SK-N-SH (cell line): ENCODE measurements around the gene AUP1. TPM values are rescaled to one million over a fixed set of nuclear protein-coding genes. Genes with fewer than 3 reads are reported as not detected.
A peak's percentile ranks its signal among the peaks of the same experiment; 100 is the strongest.

ENCODE experiments used
- CTCF ChIA-PET: fragments of 300-600, 350-600 bp; formaldehyde crosslinking; extraction: SDS; loops from one replicate; lab custom pipeline; 2021; lab: Yijun Ruan, JAX
- POLR2A ChIA-PET: fragments of 350-600 bp; sonication (Branson Sonifier 250); formaldehyde crosslinking; extraction: SDS; loops from one replicate; lab custom pipeline; 2020; ENCODE audit warnings: antibody characterized with exemption, inconsistent platforms; lab: Yijun Ruan, JAX
- DNase-seq: peaks from one replicate; pipeline ENCODE4 v3.0.0; 2012
- H2AFZ ChIP-seq: fragments of 200-600 bp; sonication (generic); 2 replicates; pipeline ENCODE4 v1.8.1; 2016; ENCODE audit warnings: antibody characterized with exemption, mild to moderate bottlenecking, low read depth
- H3F3A ChIP-seq: fragments of 200-600 bp; sonication (generic); replicated peaks from 2 replicates; pipeline ENCODE3; 2016; ENCODE audit warnings: antibody characterized with exemption, mild to moderate bottlenecking; ENCODE audit not compliant: insufficient read depth
- H3K27ac ChIP-seq, 2 experiments: fragments of 200-500 bp in 1 of 2; fragments of 200-600 bp in 1 of 2; sonication (Bioruptor generic) in 1 of 2; sonication (generic), shearing (Covaris generic) in 1 of 2; 2 replicates each; pipeline versions ENCODE4 v1.5.1 to v1.6.1; 2014 to 2016; ENCODE audit warnings: low read depth in 2 of 2, inconsistent platforms in 1 of 2, low read length in 1 of 2, mild to moderate bottlenecking in 1 of 2, mixed read lengths in 1 of 2
- H3K27me3 ChIP-seq: fragments of 200-600 bp; sonication (generic), shearing (Covaris generic); 2 replicates; pipeline ENCODE4 v1.6.1; 2016; ENCODE audit warnings: mixed run types; ENCODE audit not compliant: insufficient read depth
- H3K36me3 ChIP-seq, 2 experiments: fragments of 200-500 bp in 1 of 2; fragments of 200-600 bp in 1 of 2; sonication (Bioruptor generic) in 1 of 2; sonication (generic) in 1 of 2; replicated peaks in 1 of 2; 2 replicates each; pipeline versions ENCODE3 to v1.5.1; 2014 to 2016; ENCODE audit warnings: low read length in 1 of 2, mild to moderate bottlenecking in 1 of 2; ENCODE audit not compliant: insufficient read depth in 2 of 2, control insufficient read depth in 1 of 2
- H3K4me1 ChIP-seq, 2 experiments: fragments of 200-500 bp in 1 of 2; fragments of 200-600 bp in 1 of 2; sonication (Bioruptor generic) in 1 of 2; sonication (generic), shearing (Covaris generic) in 1 of 2; 2 replicates each; pipeline versions ENCODE4 v1.5.1 to v1.6.1; 2014 to 2016; ENCODE audit warnings: low read depth in 1 of 2, low read length in 1 of 2, mixed run types in 1 of 2; ENCODE audit not compliant: insufficient read depth in 2 of 2, control insufficient read depth in 1 of 2
- H3K4me2 ChIP-seq: fragments of 200-600 bp; sonication (generic), shearing (Covaris generic); 2 replicates; pipeline ENCODE4 v1.6.1; 2017; ENCODE audit warnings: mixed run types
- H3K4me3 ChIP-seq, 2 experiments: fragments of 200-500 bp in 1 of 2; fragments of 200-600 bp in 1 of 2; sonication (Bioruptor generic) in 1 of 2; sonication (generic), shearing (Covaris generic) in 1 of 2; 2 replicates each; pipeline versions ENCODE4 v1.5.1 to v1.8.1; 2014 to 2016; ENCODE audit warnings: low read depth in 2 of 2, inconsistent platforms in 1 of 2, low read length in 1 of 2, mild to moderate bottlenecking in 1 of 2, mixed read lengths in 1 of 2, moderate library complexity in 1 of 2
- H3K79me2 ChIP-seq: fragments of 200-600 bp; sonication (generic); 2 replicates; pipeline ENCODE4 v1.8.1; 2017; ENCODE audit warnings: mild to moderate bottlenecking; ENCODE audit not compliant: insufficient read depth
- H3K9ac ChIP-seq: fragments of 200-600 bp; sonication (generic); 2 replicates; pipeline ENCODE4 v1.6.1; 2017; ENCODE audit warnings: mixed run types
- H3K9me2 ChIP-seq: fragments of 200-600 bp; sonication (generic); 2 replicates; pipeline ENCODE4 v1.6.1; 2017; ENCODE audit warnings: mixed run types
- H3K9me3 ChIP-seq: fragments of 200-600 bp; sonication (generic); 2 replicates; pipeline ENCODE4 v1.6.1; 2017; ENCODE audit warnings: mixed run types, mild to moderate bottlenecking, moderate library complexity
- H4K20me1 ChIP-seq: fragments of 200-600 bp; sonication (generic); 2 replicates; pipeline ENCODE4 v1.6.1; 2017; ENCODE audit warnings: mild to moderate bottlenecking, mixed run types; ENCODE audit not compliant: insufficient read depth
- ELF1 ChIP-seq: IDR thresholded peaks from 2 replicates; pipeline ENCODE4 v1.4.0; 2012
- POLR2AphosphoS5 ChIP-seq: IDR thresholded peaks from 2 replicates; pipeline ENCODE4 v1.6.1; 2012; ENCODE audit warnings: low read depth, low read length
- TCF12 ChIP-seq: IDR thresholded peaks from 2 replicates; pipeline ENCODE4 v1.4.0; 2012
- USF1 ChIP-seq: IDR thresholded peaks from 2 replicates; pipeline ENCODE4 v1.4.0; 2012; ENCODE audit warnings: low read depth, borderline replicate concordance
- WGBS: methylation state at CpG from one replicate; pipeline ENCODE4 v1.1.6; 2017; ENCODE audit warnings: low lambda C conversion rate; 5-methylcytosine and 5-hydroxymethylcytosine counted together
- polyA plus RNA-seq, 3 experiments: library from polyadenylated mRNA; depleted of rRNA; stranded (reverse); fragments of >200 nt; gene quantifications; 2 replicates each; pipeline ENCODE4 v1.2.3, GENCODE V29; 2012
- TF ChIP-seq, protein P1 (sequence below): IDR thresholded peaks from 2 replicates; pipeline ENCODE4 v1.6.1; 2012; ENCODE audit warnings: mild to moderate bottlenecking, low read depth, low read length, moderate library complexity

Gene AUP1
- polyA plus RNA-seq, 1 of the 3 experiments (the other 2 are of a cell fraction): 118 TPM

- H3K9me2 ChIP-seq: no peaks in the 10 kb centered on the region
- DNase-seq: no peak
- H3K27me3 ChIP-seq: no peaks in the 10 kb centered on the region
- H3F3A ChIP-seq: peaks cover 8% of the 10 kb centered on the region
- no peak overlapping the region for H3K9ac ChIP-seq
- peaks cover 17% of the 10 kb centered on the region; the same call in 1 of the 2 replicates for H3K79me2 ChIP-seq
- H3K27ac ChIP-seq: no peak overlapping the region; a peak in 1 of 4 replicates
- no peaks in the 10 kb centered on the region for H3K9me3 ChIP-seq
- ChIA-PET CTCF (interaction anchor here (1.0 to 3.1 kb wide), 4 partner anchors 19 to 678 kb away, joined by 3 to 21 read pairs (median 12); partner anchors contain the start of genes CCDC142 and TTC31), POLR2A (interaction anchor here (1.4 to 3.1 kb wide), 3 partner anchors 8 to 11 kb away, joined by 3 to 9 read pairs (median 7); no protein-coding TSS in a partner anchor)
- no peaks in the 10 kb centered on the region for H4K20me1 ChIP-seq
- H3K36me3 ChIP-seq: peaks cover 15 to 20% of the 10 kb centered on the region in 2 experiments
- TF ChIP-seq USF1 (no peak), TCF12 (no peak)
- no peak overlapping the region for H2AFZ ChIP-seq
- no peak overlapping the region for H3K4me3 ChIP-seq
- peaks cover 12 to 37% of the 10 kb centered on the region in 2 experiments; a peak in 2 of 4 replicates for H3K4me1 ChIP-seq
- no peak overlapping the region for H3K4me2 ChIP-seq
- 93% methylated on average over 32 of the region's 32 CpGs for WGBS
These were observed 27.3 kb downstream of the AUP1 start for GRCh38 chr2:74502147-74502719.

GRCh38 chr2:74501335-74502071 lies 28.0 kb downstream of the AUP1 start:
- peaks cover 15 to 18% of the 10 kb centered on the region in 2 experiments for H3K36me3 ChIP-seq
- H3K79me2 ChIP-seq: peaks cover 10% of the 10 kb centered on the region; the same call in 1 of the 2 replicates
- peaks cover 12 to 33% of the 10 kb centered on the region in 2 experiments; a peak in 2 of 4 replicates for H3K4me1 ChIP-seq
- H3K27ac ChIP-seq: peak overlapping the region in 1 of 2 experiments; percentile 76; a peak in 2 of 4 replicates
- H3K9ac ChIP-seq: no peak overlapping the region
- H2AFZ ChIP-seq: no peak overlapping the region
- H3K27me3 ChIP-seq: no peaks in the 10 kb centered on the region
- peaks cover 8% of the 10 kb centered on the region for H3F3A ChIP-seq
- TF ChIP-seq POLR2AphosphoS5: no peak
- TF ChIP-seq, protein P1, sequence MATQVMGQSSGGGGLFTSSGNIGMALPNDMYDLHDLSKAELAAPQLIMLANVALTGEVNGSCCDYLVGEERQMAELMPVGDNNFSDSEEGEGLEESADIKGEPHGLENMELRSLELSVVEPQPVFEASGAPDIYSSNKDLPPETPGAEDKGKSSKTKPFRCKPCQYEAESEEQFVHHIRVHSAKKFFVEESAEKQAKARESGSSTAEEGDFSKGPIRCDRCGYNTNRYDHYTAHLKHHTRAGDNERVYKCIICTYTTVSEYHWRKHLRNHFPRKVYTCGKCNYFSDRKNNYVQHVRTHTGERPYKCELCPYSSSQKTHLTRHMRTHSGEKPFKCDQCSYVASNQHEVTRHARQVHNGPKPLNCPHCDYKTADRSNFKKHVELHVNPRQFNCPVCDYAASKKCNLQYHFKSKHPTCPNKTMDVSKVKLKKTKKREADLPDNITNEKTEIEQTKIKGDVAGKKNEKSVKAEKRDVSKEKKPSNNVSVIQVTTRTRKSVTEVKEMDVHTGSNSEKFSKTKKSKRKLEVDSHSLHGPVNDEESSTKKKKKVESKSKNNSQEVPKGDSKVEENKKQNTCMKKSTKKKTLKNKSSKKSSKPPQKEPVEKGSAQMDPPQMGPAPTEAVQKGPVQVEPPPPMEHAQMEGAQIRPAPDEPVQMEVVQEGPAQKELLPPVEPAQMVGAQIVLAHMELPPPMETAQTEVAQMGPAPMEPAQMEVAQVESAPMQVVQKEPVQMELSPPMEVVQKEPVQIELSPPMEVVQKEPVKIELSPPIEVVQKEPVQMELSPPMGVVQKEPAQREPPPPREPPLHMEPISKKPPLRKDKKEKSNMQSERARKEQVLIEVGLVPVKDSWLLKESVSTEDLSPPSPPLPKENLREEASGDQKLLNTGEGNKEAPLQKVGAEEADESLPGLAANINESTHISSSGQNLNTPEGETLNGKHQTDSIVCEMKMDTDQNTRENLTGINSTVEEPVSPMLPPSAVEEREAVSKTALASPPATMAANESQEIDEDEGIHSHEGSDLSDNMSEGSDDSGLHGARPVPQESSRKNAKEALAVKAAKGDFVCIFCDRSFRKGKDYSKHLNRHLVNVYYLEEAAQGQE: peak; percentile 59; the same call in 1 of the 2 replicates
- TF ChIP-seq ELF1: no peak
- CTCF ChIA-PET: interaction anchor here (0.5 to 3.7 kb wide), 8 partner anchors 18 to 678 kb away, joined by 3 to 21 read pairs (median 3); partner anchors contain the start of genes CCDC142, LOXL3, MRPL53 and TTC31
- no peak overlapping the region for H3K4me3 ChIP-seq
- DNase-seq: peak; percentile 63
- H4K20me1 ChIP-seq: no peaks in the 10 kb centered on the region
- WGBS: 84% methylated on average over 18 of the region's 18 CpGs
- H3K9me2 ChIP-seq: no peaks in the 10 kb centered on the region
- H3K9me3 ChIP-seq: no peaks in the 10 kb centered on the region
- no peak overlapping the region for H3K4me2 ChIP-seq
- POLR2A ChIA-PET: interaction anchor here (0.7 to 3.1 kb wide), 11 partner anchors 9 to 86 kb away, joined by 3 to 19 read pairs (median 6); partner anchors contain the start of genes AUP1, CCDC142, HTRA2 and MRPL53
